ENCODE data around the gene RUNX2. TPM values are rescaled to one million over a fixed set of nuclear protein-coding genes. Genes with fewer than 3 reads are reported as not detected.

RUNX2 gene
- total and polyA plus RNA-seq, 9 of the 15 experiments (the other 6 are each of a cell fraction or from before 2014, with no cell fraction given), result 0.29 to 1.00 (median 0.43) TPM

DNA sequence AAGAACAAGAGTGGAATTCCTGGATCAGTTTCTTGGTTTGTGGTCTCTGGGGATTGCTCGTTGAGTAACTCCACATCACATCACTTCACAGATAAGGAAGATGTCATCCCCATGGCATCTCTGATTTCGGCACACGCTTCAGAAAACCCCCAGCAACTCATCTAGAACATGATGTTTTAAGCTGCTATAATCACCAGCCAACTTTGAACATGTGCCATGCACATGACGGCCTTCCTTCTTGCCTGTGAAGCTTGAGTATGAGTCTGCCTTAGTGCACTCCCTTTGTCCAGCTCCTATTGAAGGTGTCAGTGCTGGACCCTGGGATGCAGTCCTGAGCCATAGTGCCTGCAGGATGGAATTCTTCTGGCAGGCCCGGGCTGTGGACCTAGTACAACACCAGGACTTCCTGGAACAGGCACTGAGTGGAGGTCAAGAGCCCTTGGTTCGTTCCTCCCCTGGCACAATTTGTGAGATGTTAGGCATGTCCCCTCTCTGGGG lies 281.1 kb downstream of the RUNX2 start:
- Histone ChIP-seq H3K27me3 (ENCODE audit: control insufficient read depth in 2 of 2, insufficient read depth in 2 of 2, low read length in 2 of 2) (peaks cover 9 to 27% of the 10 kb centered on the region in 2 experiments; a peak in 3 of 5 replicates), H3K4me2 (ENCODE audit: insufficient read depth, low read length) (no peak overlapping the region), H3K79me2 (ENCODE audit: control insufficient read depth, insufficient read depth, low read length) (no peaks in the 10 kb centered on the region), H3K9me3 (replicated peaks; ENCODE audit: control insufficient read depth, insufficient read depth, low read depth, low read length) (no peaks in the 10 kb centered on the region), H3K9ac (ENCODE audit: insufficient read depth in 1 of 2, low read depth in 2 of 2, low read length in 2 of 2) (no peak overlapping the region), H3K27ac (ENCODE audit: extremely low read depth, low read depth, low read length) (no peak overlapping the region), H3K4me1 (replicated peaks in 1 of 2; ENCODE audit: control insufficient read depth in 2 of 2, insufficient read depth in 2 of 2, low read length in 2 of 2) (no peaks in the 10 kb centered on the region), H3K36me3 (ENCODE audit: control insufficient read depth, insufficient read depth, low read length) (no peaks in the 10 kb centered on the region), H3K4me3 (no peak overlapping the region), H2AFZ (ENCODE audit: low read depth, low read length) (no peak overlapping the region), H3K9me1 (ENCODE audit: control insufficient read depth, insufficient read depth, low read length) (no peaks in the 10 kb centered on the region), H4K20me1 (replicated peaks; ENCODE audit: control insufficient read depth, insufficient read depth, low read length) (no peaks in the 10 kb centered on the region)
- TF ChIP-seq RBM22 (IDR thresholded peaks at IDR 0.05; ENCODE audit: low read depth, low read length, poor library complexity, severe bottlenecking), result no peak
- no peak for TF ChIP-seq SMARCB1 (IDR thresholded peaks at IDR 0.05; ENCODE audit: insufficient read length, low read depth)
- TF ChIP-seq, protein P1, sequence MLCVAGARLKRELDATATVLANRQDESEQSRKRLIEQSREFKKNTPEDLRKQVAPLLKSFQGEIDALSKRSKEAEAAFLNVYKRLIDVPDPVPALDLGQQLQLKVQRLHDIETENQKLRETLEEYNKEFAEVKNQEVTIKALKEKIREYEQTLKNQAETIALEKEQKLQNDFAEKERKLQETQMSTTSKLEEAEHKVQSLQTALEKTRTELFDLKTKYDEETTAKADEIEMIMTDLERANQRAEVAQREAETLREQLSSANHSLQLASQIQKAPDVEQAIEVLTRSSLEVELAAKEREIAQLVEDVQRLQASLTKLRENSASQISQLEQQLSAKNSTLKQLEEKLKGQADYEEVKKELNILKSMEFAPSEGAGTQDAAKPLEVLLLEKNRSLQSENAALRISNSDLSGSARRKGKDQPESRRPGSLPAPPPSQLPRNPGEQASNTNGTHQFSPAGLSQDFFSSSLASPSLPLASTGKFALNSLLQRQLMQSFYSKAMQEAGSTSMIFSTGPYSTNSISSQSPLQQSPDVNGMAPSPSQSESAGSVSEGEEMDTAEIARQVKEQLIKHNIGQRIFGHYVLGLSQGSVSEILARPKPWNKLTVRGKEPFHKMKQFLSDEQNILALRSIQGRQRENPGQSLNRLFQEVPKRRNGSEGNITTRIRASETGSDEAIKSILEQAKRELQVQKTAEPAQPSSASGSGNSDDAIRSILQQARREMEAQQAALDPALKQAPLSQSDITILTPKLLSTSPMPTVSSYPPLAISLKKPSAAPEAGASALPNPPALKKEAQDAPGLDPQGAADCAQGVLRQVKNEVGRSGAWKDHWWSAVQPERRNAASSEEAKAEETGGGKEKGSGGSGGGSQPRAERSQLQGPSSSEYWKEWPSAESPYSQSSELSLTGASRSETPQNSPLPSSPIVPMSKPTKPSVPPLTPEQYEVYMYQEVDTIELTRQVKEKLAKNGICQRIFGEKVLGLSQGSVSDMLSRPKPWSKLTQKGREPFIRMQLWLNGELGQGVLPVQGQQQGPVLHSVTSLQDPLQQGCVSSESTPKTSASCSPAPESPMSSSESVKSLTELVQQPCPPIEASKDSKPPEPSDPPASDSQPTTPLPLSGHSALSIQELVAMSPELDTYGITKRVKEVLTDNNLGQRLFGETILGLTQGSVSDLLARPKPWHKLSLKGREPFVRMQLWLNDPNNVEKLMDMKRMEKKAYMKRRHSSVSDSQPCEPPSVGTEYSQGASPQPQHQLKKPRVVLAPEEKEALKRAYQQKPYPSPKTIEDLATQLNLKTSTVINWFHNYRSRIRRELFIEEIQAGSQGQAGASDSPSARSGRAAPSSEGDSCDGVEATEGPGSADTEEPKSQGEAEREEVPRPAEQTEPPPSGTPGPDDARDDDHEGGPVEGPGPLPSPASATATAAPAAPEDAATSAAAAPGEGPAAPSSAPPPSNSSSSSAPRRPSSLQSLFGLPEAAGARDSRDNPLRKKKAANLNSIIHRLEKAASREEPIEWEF (CRISPR knock-in tag; IDR thresholded peaks at IDR 0.05), result no peak
- no peak for TF ChIP-seq KDM5B (IDR thresholded peaks at IDR 0.05; ENCODE audit: insufficient replicate concordance, low read depth, low read length)
- no peak for TF ChIP-seq COPS2 (conservative IDR thresholded peaks at IDR 0.05)
- no peak for TF ChIP-seq BCL6 (CRISPR knock-in tag; IDR thresholded peaks at IDR 0.05)
- BruUV-seq (replicated peaks), result no TSS peak
- ChIA-PET CTCF (ENCODE audit: low intra/inter-chr PET ratio) (no interaction called here), POLR2A (interaction anchor here (0.5 to 1.6 kb wide), 3 partner anchors 12 to 296 kb away, joined by 3 read pairs; no protein-coding TSS in a partner anchor)
- in situ Hi-C loops (cut with MboI), result no loop called here
- no peak for DNase-seq (ENCODE audit: extremely low read depth in 1 of 4, low spot score in 3 of 4)
- intact Hi-C loops (cut with micrococcal nuclease), result no loop called here
- FAIRE-seq, result no peak
- ATAC-seq, result no peak
- WGBS (ENCODE audit: insufficient coverage, low coverage, missing lambda C conversion rate), result 2% methylated on average over 6 of the region's 6 CpGs

All from K562 (cell line).